NCI-H2107 (cell line): ENCODE measurements around the gene NT5DC4.
A peak's percentile ranks its signal among the peaks of the same experiment; 100 is the strongest.

Source experiments
- DNase-seq: peaks from one replicate; lab custom pipeline; 2025; lab: John Stamatoyannopoulos, UW

The NT5DC4 gene

DNA sequence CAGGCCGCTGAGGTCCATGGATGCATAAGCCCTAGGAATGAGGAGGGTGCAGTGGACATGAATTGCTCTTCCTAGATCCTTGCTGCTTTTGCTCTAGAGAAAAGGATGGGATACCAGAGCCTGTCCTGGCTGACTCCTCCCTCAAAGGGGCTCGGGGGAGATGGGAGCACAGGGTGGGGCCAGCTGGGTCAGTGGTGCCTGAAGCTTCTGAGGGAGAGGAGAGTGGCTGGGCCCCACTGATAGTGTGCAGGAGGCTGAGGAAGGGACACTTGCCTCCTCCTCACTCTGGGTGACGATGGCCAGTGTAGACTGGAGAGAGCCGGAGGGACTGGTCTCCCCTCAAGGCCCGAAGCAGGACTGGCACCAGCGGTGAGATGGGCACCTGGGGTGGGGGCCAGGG, at the start of gene NT5DC4:
NT5DC4 (plus strand) TSS at position 236 of the 400 bp plus-strand sequence; CDS start at position 296, 60 bp downstream.
- DNase-seq = no peak

DNA sequence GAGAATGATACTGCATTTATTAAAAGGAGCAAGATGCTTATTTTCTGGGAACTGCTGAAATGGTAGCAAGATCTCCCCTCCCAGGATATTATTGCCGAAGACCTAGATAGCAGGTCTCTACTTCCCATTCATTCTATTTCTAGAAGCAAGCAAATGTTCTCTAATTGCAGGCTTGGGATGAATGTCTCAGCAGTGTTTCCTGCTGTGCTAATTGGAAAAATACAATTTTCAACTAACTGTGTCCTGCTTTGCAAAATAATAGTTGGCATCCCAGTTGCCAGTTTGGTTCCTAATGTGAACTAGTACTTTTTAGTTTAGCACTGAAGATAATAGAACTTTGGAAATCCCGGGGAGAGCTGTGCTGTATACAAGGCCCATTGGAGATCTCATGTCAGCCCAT, 49.0 kb upstream of the NT5DC4 start:
- no peak for DNase-seq

DNA sequence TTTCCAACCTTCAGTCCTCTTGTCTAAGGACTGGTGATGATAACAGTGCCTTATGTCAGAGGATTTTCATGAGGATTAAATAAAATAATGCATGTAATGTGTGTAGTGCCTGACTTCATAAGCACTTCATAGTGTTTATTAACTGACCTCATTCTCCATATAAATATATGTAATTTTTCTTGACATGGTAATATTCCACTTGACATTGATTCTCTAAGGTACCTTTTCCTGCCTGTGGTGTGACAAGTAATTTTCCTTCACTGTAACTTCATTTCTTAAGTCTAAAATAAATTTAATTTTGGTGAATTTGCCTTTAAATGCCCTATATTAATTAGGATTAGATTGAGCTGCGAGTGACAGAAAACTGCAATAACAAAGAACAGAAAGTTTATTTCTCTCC, 47.8 kb upstream of the NT5DC4 start:
- no peak for DNase-seq

DNA sequence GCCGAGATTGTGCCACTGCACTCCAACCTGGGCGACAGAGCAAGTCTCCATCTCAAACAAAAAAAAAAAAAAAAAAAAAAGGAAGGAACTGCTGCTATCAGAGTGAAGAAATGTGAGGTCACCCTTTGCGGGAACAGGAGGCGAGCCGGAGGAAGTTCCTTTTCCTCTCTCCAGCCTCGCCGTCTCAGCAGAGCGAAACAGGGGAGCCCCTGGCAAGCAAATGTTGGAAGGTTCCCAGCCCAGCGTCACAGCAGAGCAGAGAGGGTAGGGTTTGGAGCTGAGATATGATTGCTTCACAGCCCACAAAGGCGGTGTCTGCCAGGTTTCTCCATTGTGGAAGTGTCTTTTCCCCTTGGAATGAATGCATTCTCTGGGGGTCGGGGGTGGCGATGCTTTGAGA, 46.6 kb upstream of the NT5DC4 start:
- DNase-seq = no peak

DNA sequence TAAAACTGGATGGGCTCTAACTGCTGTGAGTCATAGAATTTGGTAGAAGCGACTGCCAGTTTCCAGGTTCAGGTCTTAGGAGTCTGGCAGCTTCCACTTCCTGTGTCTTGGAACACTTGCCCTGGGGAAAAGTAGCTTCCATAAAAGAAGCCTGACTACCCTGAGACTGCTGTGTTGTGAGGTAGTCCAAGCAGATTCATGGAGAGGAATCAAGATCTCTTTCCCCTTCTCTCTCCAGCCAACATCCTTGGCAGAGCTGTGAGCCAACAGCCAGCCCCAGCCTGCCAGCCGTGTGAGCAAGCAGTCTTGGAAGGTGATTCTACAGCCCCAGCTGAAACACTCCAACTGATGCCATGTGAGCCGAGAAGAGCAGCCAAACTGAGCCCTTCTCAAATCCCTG, 41.3 kb upstream of the NT5DC4 start:
- no peak for DNase-seq

DNA sequence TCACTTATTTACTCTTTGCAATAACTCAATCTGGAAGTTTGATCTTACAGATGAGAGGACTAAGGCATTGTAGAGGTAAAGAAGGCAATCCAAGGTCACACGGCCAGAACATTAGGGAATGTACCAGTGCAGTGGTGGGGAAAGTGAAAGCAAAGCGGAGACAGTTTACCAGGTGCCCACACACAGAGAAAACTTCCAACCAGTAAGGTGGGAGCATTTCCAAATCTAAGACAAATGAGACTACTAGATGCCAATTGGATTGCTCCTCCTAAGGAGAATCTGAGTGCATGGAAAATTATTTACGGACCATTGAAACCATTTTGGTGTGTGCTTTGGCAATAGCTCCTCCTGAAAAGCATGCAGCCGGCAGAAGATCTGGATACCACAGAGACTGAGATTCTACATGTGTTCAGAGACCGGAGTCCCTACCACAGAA, 40.1 kb upstream of the NT5DC4 start:
- DNase-seq = no peak

DNA sequence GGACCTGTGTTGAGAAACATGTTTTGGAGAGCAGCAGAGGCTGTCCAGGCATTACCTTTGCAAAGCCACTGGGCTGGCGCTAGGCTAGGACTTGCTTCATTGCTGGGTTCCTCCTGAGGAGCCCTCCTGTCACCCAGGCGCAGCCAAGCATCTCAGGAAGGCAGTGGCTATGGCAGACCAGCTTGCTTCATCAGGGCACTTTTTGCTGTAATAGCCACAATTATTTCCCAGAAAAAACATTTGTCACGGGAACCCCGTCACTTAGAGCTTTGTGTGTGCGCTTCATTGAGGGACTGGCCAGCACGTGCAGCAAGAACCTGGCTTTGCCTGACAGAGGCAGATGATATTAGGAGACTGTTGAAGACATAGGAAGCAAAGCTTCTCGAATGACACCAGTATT, 38.7 kb upstream of the NT5DC4 start:
- no peak for DNase-seq

DNA sequence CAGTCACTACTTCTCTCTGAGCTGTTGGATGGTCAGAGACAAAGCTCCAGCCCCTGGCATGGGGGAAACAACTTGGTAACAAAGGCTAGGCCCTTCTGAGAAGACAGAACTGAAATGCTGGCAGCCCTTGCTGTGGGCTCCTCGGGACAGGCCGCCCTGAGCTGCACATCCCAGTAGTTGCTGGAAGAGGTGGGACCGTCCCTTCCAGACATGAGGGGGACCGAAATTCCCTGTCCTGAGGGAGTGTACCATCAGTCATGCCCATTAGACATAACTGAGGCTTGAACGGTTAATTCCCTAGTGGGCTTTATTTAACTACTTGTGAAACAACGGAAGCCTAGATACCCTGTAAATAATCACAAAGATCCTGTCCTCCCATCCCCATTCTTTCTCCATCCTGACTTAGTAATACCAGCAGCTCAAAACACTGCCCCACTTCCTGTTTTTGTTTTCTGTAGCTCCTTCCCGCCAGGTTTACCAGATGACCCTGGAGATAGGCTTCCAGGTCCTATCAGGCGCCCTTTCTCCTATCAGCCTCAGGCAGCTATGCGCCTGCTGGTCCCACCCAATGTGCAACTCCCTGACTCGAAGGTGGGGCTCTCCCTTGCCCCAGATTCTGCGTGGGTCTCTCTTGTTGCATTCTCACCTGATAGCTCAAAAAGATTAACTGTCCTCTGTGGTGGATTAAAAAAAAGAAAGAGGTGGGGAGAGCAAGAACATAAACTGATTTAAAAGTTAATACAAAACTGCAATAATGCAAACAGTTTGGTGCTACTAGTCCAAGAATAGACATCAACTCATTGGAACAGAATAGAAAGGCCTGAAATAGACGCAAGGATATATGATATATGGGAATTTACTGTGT, 37.0 kb upstream of the NT5DC4 start:
- no peak for DNase-seq

DNA sequence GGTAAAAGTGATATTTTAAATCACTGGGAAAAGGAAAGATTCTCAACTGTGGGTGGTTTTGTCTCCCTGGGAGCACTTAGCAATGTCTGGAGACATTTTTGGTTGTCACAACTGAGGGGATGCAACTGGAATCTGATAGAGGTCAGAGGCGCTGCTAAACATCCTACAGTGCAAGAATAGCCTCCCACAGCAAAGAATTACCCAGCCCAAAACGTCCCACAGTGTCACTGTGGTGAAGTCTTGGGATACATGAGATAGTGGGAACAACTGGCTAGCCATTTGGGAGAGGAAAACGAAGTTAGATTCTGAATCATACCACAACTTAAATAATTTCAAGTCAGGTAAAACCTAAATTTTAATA, 36.4 kb upstream of the NT5DC4 start:
- DNase-seq = no peak

DNA sequence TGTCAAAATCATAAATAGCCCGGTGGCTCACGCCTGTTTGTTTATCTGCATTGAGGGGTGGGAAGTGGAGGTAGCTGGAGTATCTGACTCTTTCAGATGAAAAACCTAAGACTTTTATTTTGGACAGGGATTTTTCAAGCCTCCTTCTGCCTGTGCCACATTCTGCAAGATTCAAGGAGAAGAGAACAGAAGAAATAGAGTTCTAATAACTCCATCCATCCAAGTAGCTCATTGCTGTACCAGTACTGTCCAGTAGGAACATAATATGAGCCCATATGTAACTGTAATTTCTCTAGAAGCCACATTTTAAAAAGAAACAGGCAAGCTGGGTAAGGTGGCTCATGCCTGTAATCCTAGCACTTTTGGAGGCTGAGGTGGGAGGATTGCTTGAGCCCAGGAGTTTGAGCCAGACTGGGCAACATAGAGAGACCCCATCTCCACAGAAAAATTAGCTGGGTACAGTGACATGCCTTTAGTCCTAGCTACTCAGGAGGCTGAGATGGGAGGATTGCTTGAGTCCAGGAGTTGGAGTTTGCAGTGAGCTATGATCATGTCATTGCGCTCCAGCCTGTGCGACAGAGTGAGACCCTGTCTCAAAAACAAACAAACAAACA, 35.4 kb upstream of the NT5DC4 start:
- DNase-seq = no peak

DNA sequence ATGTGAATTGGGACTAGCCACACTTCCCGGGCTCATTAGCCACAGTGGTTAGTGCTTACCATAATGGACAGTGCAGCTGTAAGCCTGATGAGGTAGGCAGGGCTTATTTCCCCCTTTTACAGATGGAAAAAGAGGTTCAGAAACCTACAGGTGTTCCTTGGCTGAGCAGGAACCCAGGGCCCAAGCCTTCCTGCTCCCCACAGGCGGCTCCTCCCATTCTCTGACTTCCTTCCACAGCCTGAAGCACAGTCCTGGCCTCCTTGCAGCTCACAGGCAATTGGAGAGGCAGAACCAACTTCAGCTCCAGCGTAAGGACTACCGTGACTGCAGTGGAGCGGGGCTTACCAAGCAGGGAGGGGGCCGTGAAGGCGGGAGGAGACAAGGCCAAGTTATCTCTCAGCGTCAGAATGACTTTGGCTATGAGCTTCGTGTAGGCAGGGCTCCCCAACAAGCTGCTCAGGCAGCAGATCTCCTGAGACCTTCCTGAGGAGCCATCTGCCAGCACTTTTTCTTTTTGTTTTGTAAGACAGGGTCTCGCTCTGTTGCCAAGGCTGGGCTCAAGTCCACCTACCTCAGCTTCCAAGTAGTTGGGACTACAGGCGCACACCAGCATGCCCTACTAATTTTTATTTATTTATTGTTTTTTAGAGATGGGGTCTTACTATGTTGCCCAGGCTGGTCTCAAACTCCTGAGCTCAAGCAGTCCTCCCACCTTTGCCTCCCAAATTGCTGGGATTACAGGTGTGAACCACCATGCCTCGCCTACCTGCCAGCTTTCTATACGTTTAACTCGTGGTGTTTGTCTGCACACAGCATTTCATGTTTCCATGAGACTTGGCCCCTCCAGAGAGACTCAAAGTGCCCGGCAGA, 34.2 kb upstream of the NT5DC4 start:
- DNase-seq = no peak

DNA sequence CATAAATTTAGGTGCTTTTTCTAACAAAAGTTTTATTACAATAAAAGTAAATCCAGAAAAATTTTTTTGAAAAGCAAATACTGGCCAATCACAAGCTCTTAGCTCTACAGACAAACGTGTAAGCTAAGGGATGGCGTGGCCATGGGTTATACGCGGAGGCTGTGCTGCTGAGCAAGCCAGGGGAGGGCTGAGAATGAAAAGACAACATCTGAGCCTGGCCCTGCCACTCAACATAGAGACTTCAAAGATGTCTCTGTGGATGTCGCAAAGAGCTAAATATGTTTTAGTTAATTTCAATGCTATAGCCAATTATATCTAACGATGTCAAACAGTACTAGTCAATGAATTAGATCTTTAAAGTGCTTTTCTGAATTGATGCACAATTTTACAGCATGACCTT, 33.3 kb upstream of the NT5DC4 start:
- no peak for DNase-seq

DNA sequence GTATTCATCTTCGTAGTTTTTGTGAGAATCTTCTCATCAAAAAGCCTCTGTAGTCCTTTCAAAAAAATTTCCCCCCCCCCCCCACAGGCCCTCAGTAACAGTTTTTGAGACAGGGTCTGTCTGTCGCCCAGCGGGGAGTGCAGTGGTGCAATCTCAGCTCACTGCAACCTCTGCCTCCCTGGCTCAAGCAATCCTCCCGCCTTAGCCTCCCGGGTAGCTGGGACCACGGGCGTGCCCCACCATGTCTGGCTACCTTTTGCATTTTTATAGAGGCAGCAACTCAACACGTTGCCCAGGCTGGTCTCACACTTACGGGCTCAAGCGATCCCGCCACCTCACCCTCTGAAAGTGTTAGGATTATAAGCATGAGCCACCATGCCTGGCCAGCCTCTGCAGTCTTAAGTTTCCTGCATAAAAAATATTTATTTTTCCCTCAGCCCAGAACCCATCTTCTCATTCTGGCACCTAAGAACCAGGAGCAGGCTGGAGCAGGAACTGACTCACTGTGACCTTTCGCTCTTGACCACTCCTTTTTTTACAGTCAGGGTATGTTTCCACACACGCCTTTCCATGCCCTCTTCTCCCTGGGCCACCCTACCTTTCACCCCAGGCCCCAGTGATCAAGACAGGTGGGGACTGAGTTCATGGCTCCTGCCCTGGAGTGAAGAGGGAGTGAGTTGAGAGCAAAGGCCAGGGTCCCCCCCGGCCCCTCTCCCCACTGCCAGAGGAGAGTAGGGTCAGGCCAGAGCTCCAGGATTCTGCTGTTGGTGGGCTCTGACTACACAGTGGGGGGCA, 32.5 kb upstream of the NT5DC4 start:
- DNase-seq = no peak

DNA sequence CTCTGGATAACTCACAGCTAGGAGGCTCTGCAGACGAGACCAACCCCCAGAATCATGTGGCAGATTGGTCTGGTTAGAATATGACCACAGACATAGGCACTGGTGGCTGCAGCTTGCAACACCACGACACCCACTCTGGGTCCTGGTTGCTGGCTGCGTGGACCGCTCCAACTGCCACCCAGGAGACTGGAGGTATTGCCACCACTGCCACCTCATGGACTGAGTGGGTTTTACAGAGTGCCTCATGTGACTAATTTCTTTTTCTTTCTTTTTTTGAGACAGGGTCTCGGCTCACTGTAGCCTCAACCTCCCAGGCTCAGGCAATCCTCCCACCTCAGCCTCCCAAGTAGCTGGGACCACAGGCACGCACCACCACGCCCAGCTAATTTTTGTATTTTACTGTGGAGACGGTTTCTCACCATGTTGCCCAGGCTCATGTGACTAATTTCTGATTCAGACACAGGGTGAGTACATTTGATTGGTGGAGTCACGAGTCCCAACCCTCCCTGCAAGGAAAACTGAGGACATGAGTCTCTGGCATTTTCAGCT, 29.9 kb upstream of the NT5DC4 start:
- no peak for DNase-seq

DNA sequence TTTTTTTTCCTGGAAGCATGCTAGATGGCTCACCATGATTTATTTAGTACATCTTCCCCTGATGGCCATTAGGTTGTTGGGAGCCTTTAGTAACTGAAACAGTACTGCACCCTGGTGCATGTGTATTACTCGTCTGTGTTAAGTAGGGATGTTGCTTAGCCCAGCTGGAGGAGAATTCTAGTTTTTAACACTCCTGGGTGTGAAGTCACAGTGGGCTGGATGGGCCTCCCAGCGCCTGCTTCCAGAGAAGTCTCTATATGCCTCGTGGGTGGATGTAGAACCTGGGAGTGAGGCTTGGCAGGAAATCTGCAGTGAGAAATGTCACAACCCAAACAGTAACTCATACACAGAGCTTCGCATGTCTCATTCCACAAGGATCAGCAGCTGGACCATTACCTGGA, 28.9 kb upstream of the NT5DC4 start:
- no peak for DNase-seq

DNA sequence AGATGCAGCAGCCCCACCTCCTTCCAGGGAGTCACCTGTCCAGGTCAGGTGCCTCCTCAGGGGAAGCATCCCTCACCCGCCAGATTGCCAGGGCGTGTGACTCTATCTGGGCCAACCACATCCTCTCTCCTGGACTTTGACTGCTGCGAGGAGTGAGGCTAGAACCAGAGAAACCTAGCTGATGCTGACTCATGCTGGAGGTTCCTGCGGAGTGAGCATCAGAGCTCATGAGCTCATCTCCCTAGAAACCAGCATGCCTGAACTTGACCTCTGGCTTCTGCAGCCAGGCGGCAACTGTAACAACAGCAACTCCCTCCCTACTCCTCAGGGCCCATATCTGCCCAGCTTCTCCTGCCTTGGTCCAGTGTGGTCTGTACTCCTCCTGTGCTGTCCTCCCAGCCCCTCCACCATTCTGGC, 28.3 kb upstream of the NT5DC4 start:
- peak; percentile 20 for DNase-seq

DNA sequence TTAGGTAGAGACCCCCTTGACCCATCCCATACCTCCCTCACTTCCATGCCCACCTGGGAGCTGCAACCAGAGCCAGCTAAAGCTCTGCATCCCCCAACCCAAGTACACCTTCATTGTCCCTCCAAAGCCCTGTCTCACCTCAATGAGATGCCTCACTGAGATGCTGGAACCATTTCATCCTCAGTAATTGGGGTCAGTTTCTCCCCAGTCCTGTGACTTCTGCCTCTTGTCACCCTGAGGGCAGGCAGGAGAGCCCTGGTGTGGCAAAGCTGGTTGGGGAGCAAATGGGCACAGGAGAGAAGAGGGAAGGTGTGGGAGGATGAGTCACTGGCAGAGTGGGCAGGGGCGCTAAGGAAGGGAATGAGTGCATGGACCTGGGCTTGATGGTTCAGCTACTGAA, 27.9 kb upstream of the NT5DC4 start:
- DNase-seq = no peak

DNA sequence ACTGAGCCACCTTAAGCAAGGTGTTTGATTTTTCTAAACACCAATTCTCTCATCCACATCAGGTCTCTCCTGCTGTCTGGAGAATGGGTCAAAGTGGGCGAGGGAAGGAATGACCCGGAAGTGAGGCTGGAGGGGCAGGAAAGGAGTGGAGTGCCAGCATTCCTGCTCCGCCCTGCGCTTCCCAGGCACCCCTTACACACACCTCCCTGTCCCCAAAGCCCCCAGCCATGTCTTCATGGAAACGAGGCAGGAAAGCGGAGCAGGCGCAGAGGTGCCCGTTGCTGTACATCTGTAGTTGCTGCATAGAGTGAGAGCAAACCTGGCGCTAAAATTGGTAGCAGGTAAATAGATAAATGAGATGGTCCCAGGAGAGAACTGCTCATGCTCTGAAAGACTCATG, 27.2 kb upstream of the NT5DC4 start:
- DNase-seq = no peak

DNA sequence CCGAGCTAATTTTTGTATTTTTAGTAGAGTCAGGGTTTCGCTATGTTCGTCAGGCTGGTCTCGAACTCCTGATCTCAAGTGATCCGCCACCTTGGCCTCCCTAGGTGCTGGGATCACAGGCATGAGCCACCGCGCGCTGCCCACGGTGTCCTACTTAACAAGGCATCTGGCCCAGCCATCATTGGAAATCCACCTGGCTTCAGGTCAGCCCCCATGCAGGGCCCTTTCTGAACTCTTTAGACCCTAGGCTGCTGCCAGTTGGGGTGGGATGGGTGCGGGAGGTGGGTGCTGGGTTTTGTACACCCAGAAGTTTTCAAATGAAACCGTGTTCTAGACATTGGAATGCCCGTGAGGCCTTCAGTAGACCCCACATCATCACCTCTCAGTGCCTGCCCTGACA, 26.6 kb upstream of the NT5DC4 start:
- DNase-seq = no peak

DNA sequence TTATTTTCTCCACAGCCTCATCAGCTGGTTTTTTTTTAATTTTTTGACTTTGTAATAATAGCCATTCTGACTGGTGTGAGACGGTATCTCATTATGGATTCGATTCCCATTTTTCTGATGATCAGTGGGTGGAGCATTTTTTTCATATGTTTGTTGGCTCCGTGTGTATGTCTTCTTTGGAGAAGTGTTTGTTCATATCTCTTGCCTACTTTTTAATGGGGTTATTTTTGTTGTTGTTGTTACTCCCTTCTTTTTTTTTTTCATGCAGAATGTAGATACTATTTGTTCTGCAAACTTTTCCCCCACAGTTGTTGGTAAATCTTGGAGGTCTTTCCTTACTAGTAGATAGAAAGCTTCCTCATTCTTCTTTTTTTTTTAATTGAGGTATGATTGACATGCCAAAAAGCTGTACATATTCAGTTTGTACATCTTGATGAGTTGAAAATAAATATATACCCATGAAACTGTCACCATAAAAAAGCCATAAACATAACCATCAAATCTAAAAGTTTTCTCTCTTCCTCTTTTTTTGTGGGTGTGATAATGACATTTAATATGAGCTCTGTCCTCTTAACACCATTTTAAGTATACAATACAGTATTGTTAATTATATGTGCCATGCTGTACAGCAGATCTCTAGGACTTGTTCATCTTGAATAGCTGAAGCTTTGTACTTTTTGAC, 21.8 kb upstream of the NT5DC4 start:
- DNase-seq = no peak
